ENCODE results near the gene FNIP2. TPM values are rescaled to one million over a fixed set of nuclear protein-coding genes. Genes with fewer than 3 reads are reported as not detected.

FNIP2 gene
- total and polyA plus RNA-seq, 10 of the 15 experiments (the other 5 are each of a cell fraction or from before 2014, with no cell fraction given), result 0.03 to 0.38 (median 0.15) TPM

DNA sequence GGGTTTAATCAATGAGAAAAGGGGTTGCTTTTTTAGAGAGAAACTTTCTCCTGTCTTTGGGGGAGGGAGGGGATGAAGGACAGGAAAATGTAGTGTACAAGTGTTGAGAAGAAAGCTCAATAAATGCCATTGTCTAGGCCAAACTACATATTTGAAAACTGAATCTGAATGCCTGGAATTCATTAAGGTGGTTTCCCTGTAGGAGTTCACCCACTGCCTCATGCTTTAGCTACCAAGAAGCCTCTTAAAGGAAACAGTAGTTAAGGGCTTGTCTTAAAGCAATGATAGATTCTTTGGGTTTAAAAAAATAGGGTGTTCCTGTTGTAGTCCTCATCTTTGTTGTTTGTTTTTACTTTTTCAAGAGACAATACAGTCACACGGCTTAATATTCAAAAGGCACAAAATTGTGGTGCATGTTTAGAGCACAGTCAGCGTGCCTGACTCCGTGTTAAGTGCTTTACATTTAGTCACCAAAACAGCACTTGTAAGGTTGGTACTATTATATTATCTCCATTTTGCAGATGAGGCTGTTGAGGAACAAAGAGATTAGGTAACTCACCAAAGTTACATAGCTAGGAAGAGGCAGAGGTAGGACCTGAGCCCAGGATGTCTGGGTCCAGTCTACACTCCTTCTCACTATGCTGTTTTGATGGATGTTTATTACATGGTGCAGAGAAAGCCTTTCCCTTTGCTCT is 46.0 kb downstream of the FNIP2 start (continued):
- TF ChIP-seq, protein P1, sequence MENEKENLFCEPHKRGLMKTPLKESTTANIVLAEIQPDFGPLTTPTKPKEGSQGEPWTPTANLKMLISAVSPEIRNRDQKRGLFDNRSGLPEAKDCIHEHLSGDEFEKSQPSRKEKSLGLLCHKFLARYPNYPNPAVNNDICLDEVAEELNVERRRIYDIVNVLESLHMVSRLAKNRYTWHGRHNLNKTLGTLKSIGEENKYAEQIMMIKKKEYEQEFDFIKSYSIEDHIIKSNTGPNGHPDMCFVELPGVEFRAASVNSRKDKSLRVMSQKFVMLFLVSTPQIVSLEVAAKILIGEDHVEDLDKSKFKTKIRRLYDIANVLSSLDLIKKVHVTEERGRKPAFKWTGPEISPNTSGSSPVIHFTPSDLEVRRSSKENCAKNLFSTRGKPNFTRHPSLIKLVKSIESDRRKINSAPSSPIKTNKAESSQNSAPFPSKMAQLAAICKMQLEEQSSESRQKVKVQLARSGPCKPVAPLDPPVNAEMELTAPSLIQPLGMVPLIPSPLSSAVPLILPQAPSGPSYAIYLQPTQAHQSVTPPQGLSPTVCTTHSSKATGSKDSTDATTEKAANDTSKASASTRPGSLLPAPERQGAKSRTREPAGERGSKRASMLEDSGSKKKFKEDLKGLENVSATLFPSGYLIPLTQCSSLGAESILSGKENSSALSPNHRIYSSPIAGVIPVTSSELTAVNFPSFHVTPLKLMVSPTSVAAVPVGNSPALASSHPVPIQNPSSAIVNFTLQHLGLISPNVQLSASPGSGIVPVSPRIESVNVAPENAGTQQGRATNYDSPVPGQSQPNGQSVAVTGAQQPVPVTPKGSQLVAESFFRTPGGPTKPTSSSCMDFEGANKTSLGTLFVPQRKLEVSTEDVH (IDR thresholded peaks at IDR 0.05; ENCODE audit: low read depth, partially characterized antibody), result no peak
- TF ChIP-seq BRCA1 (IDR thresholded peaks at IDR 0.05; ENCODE audit: low read depth, low read length), result no peak
- TF ChIP-seq SMARCA5 (IDR thresholded peaks at IDR 0.05), result no peak

DNA sequence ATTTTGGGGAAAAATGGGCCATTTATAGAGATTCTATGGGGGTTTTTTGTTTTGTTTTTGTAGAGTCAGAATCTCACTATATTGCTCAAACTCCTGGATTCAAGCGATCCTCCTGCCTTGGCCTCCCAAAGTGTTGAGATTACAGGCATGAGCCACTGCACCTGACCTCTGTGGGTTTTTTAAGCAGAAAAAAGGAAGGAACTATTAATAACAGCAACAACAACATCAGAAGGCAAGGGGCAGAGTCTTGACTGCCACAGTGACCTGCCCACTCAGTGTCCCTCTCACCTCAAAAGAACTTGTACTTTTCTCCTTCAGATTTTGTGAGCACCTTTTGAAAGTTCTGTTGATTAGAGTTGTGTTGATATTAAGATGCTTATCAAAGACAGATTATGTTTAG is 48.1 kb downstream of the FNIP2 start:
- ChIA-PET SMC1A (ENCODE audit: uncharacterized antibody, unreplicated experiment) (interaction anchor here (0.6 to 2.8 kb wide), 6 partner anchors 10 to 247 kb away, joined by 3 to 22 read pairs (median 4); no protein-coding TSS in a partner anchor), RAD21 (ENCODE audit: unreplicated experiment) (interaction anchor here (0.7 kb wide), 1 partner anchor 8 kb away, joined by 3 read pairs; no protein-coding TSS in a partner anchor), POLR2A (interaction anchor here (3.3 kb wide), 1 partner anchor 8 kb away, joined by 12 read pairs; no protein-coding TSS in a partner anchor), CTCF (interaction anchor here (0.7 to 2.1 kb wide), 2 partner anchors 13 to 35 kb away, joined by 4 to 5 read pairs; no protein-coding TSS in a partner anchor)
- H4K20me1 ChIP-seq (ENCODE audit: control insufficient read depth, insufficient read depth), result no peaks in the 10 kb centered on the region
- H3K27ac ChIP-seq (ENCODE audit: control insufficient read depth, insufficient read depth), result no peak overlapping the region
- no peak overlapping the region for H3K4me3 ChIP-seq
- H3K79me2 ChIP-seq (ENCODE audit: control insufficient read depth, insufficient read depth, low read length), result peaks cover 7% of the 10 kb centered on the region
- DNase-seq (ENCODE audit: low read depth, low spot score) (no peak), FAIRE-seq (peak; percentile 75), ATAC-seq (peak; percentile 56)
- no peaks in the 10 kb centered on the region for H3K27me3 ChIP-seq (replicated peaks in 1 of 2; ENCODE audit: control insufficient read depth in 2 of 2, insufficient read depth in 2 of 2, low read length in 1 of 2)
- H3K9me3 ChIP-seq (replicated peaks; ENCODE audit: control insufficient read depth, insufficient read depth, low read length), result no peaks in the 10 kb centered on the region; the same call in 2 of the 3 replicates
- H3K9ac ChIP-seq (ENCODE audit: control insufficient read depth, insufficient read depth, low read length), result no peak overlapping the region
- H3K4me2 ChIP-seq (ENCODE audit: control insufficient read depth, insufficient read depth), result no peak overlapping the region
- BruUV-seq (replicated peaks), result no TSS peak
- TF ChIP-seq, protein P2, sequence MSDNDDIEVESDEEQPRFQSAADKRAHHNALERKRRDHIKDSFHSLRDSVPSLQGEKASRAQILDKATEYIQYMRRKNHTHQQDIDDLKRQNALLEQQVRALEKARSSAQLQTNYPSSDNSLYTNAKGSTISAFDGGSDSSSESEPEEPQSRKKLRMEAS (IDR thresholded peaks at IDR 0.05; ENCODE audit: low read depth, low read length), result no peak
- TF ChIP-seq DPF2 (IDR thresholded peaks at IDR 0.05) (0 out of 2 replicates have a peak, but pooled peaks have one; percentile 22), LARP7 (IDR thresholded peaks at IDR 0.05) (no peak), NR2F1 (conservative IDR thresholded peaks at IDR 0.05) (peak; percentile 83), RAD51 (IDR thresholded peaks at IDR 0.05) (peak; percentile 51), SMARCA5 (IDR thresholded peaks at IDR 0.05) (0 out of 2 replicates have a peak, but pooled peaks have one; percentile 26), BHLHE40 (IDR thresholded peaks at IDR 0.05; ENCODE audit: borderline replicate concordance in 1 of 2, low read depth in 2 of 2, low read length in 1 of 2) (peak; percentile 70 to 81; a peak in 3 of 4 replicates), MEF2B (IDR thresholded peaks at IDR 0.05; ENCODE audit: partially characterized antibody, poor library complexity, severe bottlenecking) (peak; percentile 74), KDM1A (IDR thresholded peaks at IDR 0.05; ENCODE audit: borderline replicate concordance) (no peak), IKZF2 (IDR thresholded peaks at IDR 0.05) (peak; percentile 44 to 57; a peak in 2 of 4 replicates), NFXL1 (IDR thresholded peaks at IDR 0.05; ENCODE audit: borderline replicate concordance) (no peak)
- TF ChIP-seq, protein P3, sequence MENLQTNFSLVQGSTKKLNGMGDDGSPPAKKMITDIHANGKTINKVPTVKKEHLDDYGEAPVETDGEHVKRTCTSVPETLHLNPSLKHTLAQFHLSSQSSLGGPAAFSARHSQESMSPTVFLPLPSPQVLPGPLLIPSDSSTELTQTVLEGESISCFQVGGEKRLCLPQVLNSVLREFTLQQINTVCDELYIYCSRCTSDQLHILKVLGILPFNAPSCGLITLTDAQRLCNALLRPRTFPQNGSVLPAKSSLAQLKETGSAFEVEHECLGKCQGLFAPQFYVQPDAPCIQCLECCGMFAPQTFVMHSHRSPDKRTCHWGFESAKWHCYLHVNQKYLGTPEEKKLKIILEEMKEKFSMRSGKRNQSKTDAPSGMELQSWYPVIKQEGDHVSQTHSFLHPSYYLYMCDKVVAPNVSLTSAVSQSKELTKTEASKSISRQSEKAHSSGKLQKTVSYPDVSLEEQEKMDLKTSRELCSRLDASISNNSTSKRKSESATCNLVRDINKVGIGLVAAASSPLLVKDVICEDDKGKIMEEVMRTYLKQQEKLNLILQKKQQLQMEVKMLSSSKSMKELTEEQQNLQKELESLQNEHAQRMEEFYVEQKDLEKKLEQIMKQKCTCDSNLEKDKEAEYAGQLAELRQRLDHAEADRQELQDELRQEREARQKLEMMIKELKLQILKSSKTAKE (IDR thresholded peaks at IDR 0.05; ENCODE audit: low read depth, poor library complexity, severe bottlenecking), result peak; percentile 20
- TF ChIP-seq, protein P4, sequence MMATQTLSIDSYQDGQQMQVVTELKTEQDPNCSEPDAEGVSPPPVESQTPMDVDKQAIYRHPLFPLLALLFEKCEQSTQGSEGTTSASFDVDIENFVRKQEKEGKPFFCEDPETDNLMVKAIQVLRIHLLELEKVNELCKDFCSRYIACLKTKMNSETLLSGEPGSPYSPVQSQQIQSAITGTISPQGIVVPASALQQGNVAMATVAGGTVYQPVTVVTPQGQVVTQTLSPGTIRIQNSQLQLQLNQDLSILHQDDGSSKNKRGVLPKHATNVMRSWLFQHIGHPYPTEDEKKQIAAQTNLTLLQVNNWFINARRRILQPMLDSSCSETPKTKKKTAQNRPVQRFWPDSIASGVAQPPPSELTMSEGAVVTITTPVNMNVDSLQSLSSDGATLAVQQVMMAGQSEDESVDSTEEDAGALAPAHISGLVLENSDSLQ (IDR thresholded peaks at IDR 0.05), result peak; percentile 19; the same call in 1 of the 2 replicates
- in situ Hi-C loops (cut with MboI), result no loop called here
- no peaks in the 10 kb centered on the region for H3K36me3 ChIP-seq (ENCODE audit: control insufficient read depth in 2 of 2, insufficient read depth in 2 of 2, low read length in 1 of 2)
- H3K4me1 ChIP-seq (ENCODE audit: control insufficient read depth, insufficient read depth, low read length), result peaks cover 2% of the 10 kb centered on the region; the same call in 1 of the 2 replicates
- H2AFZ ChIP-seq (ENCODE audit: control insufficient read depth, low read depth, low read length), result no peak overlapping the region
- intact Hi-C loops (cut with micrococcal nuclease; ENCODE audit: unreplicated experiment), result no loop called here
- 0% methylated on average over 1 of the region's 1 CpG for WGBS (ENCODE audit: insufficient coverage, insufficient replicate concordance, low lambda C conversion rate, missing lambda C conversion rate)

Data from GM12878 (cell line).